NCI-H1105 (cell line): ENCODE measurements around the gene SLC25A13.
A peak's percentile ranks its signal among the peaks of the same experiment; 100 is the strongest.

Source experiments
- DNase-seq: peaks from one replicate; lab custom pipeline; 2025; lab: John Stamatoyannopoulos, UW

SLC25A13 gene

DNA sequence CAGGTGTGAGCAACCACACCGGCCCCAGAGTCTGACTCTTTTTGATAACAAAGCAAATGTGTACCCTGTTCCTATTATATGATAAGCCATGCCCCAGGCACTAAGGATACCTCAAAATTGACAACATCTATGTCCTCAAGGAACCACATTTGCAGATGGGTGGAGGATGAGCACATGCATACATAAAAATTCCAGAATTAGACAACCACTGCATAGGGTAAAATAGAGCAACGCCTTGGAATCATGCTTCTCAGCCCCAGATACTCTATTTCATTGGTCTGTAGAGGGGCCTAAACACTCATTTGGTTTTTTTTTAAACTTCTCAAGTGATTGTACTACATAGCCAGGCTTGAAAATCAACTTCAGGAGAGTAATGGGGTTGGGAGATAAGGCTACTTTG is 78.7 kb downstream of the SLC25A13 start:
- DNase-seq = no peak

GRCh38 chr7:96241855-96242254 is 80.0 kb downstream of the SLC25A13 start:
- DNase-seq = no peak

DNA sequence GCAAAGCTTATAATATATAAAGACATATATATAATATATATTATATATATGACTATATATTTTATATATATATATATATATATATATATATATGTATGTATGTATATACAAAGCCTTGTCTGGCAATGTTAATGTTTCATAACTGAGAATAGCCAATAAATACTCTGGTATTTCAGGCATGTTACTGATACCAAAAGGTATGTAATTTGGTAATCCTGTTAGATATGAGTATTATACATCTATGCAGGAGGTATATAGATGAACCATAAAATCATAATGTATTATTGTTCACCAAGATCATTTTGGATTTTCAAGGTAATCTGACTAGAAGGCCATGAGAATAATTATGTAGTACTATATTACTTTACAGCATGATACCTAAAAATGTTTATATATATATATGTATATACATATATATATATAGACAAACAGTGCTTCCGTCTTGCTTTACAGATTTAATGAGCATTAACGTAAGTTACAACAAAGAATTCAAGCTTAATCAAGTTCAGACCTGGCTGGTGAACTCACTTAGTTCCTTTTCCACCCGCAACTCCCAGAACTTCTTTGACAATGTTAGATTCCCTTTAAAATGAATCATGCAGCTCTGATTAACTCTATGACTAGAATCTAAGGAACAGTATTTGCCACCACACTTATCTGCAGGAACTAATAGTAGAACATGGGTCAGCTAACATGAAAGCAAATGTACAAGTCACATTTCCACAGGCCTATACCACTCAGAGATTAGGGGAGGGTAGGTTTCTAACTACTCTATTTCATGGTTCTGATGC is 82.7 kb downstream of the SLC25A13 start:
- DNase-seq = no peak

DNA sequence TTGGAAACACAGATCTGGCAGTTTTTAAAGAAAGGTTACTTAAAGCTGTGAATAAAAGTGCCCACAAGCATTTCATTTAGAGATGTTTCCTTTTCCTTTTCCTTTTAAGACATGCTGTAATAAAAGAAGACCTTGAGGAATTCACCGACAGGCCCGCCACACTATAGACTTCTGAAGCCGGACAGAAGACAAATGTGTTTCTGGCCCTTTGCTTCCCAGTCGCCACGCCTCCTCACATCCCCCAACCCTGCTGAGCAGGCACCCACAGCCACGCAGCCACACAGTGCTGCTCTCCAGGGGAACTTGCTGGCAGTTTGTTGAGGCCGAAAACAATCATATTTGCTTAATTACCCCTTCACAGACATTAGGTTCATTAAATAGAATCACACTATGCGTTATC is 83.4 kb downstream of the SLC25A13 start:
- no peak for DNase-seq

DNA sequence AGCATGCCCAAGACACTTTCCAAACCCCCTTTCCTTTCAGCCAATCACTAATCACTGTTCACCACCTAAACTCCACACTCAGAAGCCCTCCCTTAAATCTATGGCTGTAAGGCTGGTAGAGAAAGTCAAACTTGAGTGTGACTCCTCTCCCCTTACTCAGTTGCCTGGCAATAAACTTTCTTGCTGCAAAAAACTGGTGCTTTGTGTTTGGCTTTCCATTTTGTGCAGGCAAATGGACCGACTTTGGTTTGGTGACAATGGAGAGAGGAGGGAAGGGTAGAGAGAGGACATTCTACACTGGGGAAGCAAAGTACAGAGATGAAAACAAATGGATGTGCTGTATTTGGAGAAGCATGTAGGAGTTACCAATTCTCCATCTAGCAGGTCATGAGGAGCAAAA is 84.9 kb downstream of the SLC25A13 start:
- DNase-seq = no peak

- DNase-seq = peak; percentile 67
Measured at GRCh38 chr7:96236198-96237039, 85.5 kb downstream of the SLC25A13 start.

- no peak for DNase-seq
Measured at GRCh38 chr7:96235281-96235680, 86.6 kb downstream of the SLC25A13 start.

- no peak for DNase-seq
Measured at GRCh38 chr7:96233528-96234154, 88.3 kb downstream of the SLC25A13 start.

- no peak for DNase-seq
Measured at GRCh38 chr7:96233084-96233483, 88.8 kb downstream of the SLC25A13 start.

GRCh38 chr7:96228760-96229159 is 93.1 kb downstream of the SLC25A13 start:
- DNase-seq = no peak

DNA sequence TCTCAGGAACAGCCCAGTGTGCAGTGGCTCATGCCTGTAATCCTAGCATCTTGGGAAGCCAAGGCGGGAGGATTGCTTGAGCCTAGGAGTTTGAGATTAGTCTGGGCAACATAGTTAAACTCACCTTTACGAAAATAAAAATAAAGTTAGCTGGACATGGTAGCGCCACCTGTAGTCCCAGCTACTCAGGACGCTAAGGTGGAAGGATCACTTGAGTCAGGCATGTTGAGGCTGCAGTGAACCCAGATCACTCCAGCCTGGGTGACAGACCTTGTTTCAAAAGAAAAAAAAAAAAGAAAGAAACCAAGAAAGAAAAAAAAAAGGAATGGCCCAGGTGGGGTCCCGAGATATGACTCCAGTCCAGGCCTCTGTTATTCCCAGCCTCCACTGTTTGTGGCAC is 96.6 kb downstream of the SLC25A13 start:
- DNase-seq = no peak

DNA sequence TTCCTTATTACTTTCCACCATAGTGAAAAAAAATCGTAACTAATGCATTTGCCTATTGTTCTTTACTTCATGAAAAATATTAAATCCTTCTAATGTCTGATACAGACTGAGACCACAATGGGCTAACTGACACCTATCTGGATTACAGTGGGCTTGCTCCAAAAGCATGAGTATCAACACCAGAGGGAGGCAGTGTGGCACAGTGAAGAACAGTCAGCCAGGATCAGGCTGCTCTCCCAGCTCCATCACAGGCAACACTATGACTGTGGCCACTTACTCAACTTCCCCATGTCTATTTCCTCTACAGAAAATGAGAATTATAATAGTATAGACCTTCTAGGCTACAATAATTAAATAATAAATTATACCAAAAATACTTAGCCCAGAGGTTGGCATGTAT is 97.2 kb downstream of the SLC25A13 start:
- no peak for DNase-seq

- no peak for DNase-seq
Measured at GRCh38 chr7:96224073-96224472, 97.8 kb downstream of the SLC25A13 start.

GRCh38 chr7:96221888-96222287 is 100.0 kb downstream of the SLC25A13 start:
- no peak for DNase-seq

GRCh38 chr7:96219378-96220130 is 102.3 kb downstream of the SLC25A13 start:
- no peak for DNase-seq

DNA sequence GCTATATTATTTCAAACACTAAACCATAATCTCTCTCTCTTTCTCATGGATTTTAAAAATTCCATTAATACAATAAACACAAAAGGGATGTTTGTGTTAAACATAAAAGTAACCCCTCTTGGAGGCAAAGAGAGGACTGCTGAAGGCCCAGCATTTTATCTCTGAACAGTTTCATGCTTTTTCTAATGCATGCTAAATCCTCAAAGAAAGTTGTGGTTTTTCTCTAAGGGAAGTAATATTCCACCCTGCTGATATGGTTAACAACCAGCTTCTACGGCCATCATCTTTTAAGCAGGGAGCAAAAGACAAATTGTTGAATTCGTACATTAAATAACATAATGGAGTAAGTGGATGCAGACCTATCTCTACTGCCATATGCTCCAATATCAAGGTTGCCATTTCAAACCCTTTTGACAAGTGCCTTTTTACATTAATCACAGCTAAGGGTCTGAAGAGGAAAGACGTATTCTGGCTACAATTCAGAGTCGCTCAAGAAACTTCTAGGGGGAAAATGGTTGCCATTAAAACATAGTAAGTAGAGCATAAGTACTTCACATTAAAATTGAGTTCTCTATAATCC is 103.1 kb downstream of the SLC25A13 start:
- DNase-seq = no peak

- no peak for DNase-seq
Measured at GRCh38 chr7:96217147-96217546, 104.8 kb downstream of the SLC25A13 start.

GRCh38 chr7:96216373-96216772 is 105.5 kb downstream of the SLC25A13 start:
- no peak for DNase-seq

DNA sequence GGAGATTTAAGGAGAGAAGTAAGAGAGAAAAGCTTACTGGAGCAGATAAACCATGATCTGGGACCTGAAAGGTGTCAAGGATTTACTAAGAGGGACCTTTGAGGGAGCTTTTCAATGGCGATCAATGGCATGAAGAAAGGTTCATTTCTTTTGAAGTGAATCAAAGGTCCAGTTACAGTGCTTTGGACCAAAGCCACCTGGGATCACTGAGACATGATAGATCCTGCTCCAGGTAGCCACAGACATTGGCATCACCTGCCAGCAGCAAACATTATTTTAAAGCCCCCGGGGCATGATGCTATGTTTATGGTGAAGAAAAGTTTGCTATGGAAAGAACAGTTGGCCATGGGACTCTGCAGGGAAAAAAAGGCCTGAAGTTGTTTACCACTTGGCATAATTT is 109.4 kb downstream of the SLC25A13 start:
- no peak for DNase-seq

DNA sequence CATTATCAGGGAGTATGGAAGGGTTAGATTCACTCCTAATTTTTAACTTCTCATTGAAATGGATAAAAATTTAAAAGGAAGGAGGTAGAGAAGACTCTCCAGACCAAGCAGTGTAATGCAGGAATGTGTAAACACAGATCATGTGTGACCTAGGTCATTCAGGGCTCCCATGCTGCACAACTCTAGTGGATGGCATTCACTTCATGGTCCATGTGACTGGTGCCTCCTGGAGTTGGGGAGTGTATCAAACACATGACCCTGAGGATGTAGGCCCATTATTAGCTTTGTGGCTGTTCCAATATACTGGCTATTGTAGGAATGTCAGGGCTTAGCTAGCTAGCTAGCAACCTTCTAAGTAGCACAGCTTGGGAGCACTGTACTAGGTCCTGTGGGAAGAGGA is 109.9 kb downstream of the SLC25A13 start:
- DNase-seq = no peak

DNA sequence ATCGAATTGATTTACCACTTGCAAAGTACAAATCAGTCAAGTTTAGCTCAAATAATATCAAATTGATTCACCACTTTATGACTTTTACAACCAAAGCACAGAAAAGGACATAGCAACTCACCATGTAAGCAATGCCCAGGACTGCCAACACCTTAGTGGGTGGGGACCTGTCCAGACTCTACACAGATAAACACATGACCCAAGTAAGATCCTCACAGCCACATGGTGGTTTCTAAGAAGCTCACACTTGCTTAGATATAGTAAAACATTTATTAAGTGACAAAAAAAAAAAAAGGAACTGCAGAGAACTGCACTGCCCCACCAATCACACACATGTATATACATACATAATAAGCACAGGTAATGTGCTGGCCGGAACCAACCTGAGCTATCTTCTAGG is 116.2 kb downstream of the SLC25A13 start:
- DNase-seq = no peak

GRCh38 chr7:96204601-96205000 is 117.3 kb downstream of the SLC25A13 start:
- no peak for DNase-seq
